Stomach smooth muscle (tissue), 2 donors: Measurements from ENCODE around the gene GBX1.

Source experiments
- H3K27ac ChIP-seq: one replicate; pipeline ENCODE4 v1.7.0; 2013; ENCODE audit warnings: mild to moderate bottlenecking, low read length, inconsistent platforms
- H3K27me3 ChIP-seq, 2 donors: one replicate each; pipeline ENCODE4 v1.7.0; 2013; ENCODE audit warnings: low read length in 2 of 2; ENCODE audit not compliant: insufficient read depth in 2 of 2, control insufficient read depth in 1 of 2
- H3K36me3 ChIP-seq, 2 donors: one replicate each; pipeline ENCODE4 v1.7.0; 2013; ENCODE audit warnings: low read length in 2 of 2; ENCODE audit not compliant: control insufficient read depth in 2 of 2, insufficient read depth in 2 of 2
- H3K4me1 ChIP-seq: one replicate; pipeline ENCODE4 v1.7.0; 2013; ENCODE audit warnings: low read length; ENCODE audit not compliant: control insufficient read depth, insufficient read depth
- H3K4me3 ChIP-seq, 2 donors: one replicate each; pipeline ENCODE4 v1.7.0; 2013; ENCODE audit warnings: low read length in 2 of 2
- H3K9ac ChIP-seq, 2 donors: one replicate each; pipeline ENCODE4 v1.7.0; 2013; ENCODE audit warnings: low read length in 2 of 2, mild to moderate bottlenecking in 1 of 2
- H3K9me3 ChIP-seq, 2 donors: one replicate each; pipeline ENCODE4 v1.7.0; 2013; ENCODE audit warnings: low read length in 2 of 2; ENCODE audit not compliant: control insufficient read depth in 2 of 2
- donor health status: healthy.
- donor health status: Pancreatic carcinoma.

Gene GBX1

DNA sequence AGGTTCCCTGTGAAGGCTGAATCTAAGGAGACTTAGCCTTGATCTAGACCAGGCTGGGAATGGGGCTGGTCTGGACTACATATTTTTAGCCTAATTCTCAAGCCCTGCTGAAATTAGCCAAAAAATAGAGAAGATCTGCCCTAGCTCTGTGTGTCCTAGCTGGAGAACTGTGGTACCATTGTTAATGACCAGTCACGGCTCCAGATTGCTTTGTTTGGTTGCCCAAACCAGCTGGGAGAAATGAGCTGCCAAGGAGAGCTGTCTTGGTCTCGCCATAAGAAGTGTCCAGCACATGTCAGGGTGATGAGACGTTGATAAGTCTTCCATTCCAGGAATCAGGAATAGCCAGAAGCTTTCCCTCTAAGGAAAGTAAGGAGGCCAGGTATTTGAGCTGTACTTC is 20.7 kb downstream of the GBX1 start:
- Histone ChIP-seq H3K9ac (no peak overlapping the region), H3K36me3 (peaks cover 18 to 21% of the 10 kb centered on the region in 2 donors), H3K27ac (no peak overlapping the region)

GRCh38 chr7:151144387-151144786 is 23.1 kb downstream of the GBX1 start:
- Histone ChIP-seq H3K4me1 (peaks cover 2% of the 10 kb centered on the region), H3K27me3 (peaks cover 3 to 7% of the 10 kb centered on the region in 2 donors), H3K9me3 (no peaks in the 10 kb centered on the region), H3K9ac (no peak overlapping the region), H3K36me3 (peaks cover 32 to 38% of the 10 kb centered on the region in 2 donors), H3K4me3 (no peak overlapping the region), H3K27ac (no peak overlapping the region)

More for the DNA sequence above, 20.7 kb downstream of the GBX1 start:
- Histone ChIP-seq H3K27me3 (peaks cover 19 to 21% of the 10 kb centered on the region in 2 donors), H3K4me3 (no peak overlapping the region), H3K4me1 (peaks cover 2% of the 10 kb centered on the region), H3K9me3 (no peaks in the 10 kb centered on the region)

GRCh38 chr7:151143261-151144015 is 24.1 kb downstream of the GBX1 start:
- peaks cover 2% of the 10 kb centered on the region for H3K4me1 ChIP-seq
- H3K9me3 ChIP-seq: no peaks in the 10 kb centered on the region
- no peak overlapping the region for H3K27ac ChIP-seq
- peaks cover 32 to 38% of the 10 kb centered on the region in 2 donors for H3K36me3 ChIP-seq
- peaks cover 0 to 2% of the 10 kb centered on the region in 2 donors for H3K27me3 ChIP-seq
- H3K9ac ChIP-seq: no peak overlapping the region
- H3K4me3 ChIP-seq: no peak overlapping the region

- Histone ChIP-seq H3K9me3 (no peaks in the 10 kb centered on the region), H3K27me3 (no peaks in the 10 kb centered on the region), H3K4me3 (no peak overlapping the region), H3K36me3 (peaks cover 32 to 38% of the 10 kb centered on the region in 2 donors), H3K4me1 (no peaks in the 10 kb centered on the region), H3K27ac (no peak overlapping the region), H3K9ac (no peak overlapping the region)
These were observed 24.8 kb downstream of the GBX1 start for GRCh38 chr7:151142686-151143040.

GRCh38 chr7:151141855-151142685 is 25.4 kb downstream of the GBX1 start:
- Histone ChIP-seq H3K27ac (no peak overlapping the region), H3K4me1 (no peaks in the 10 kb centered on the region), H3K27me3 (no peaks in the 10 kb centered on the region), H3K9ac (no peak overlapping the region), H3K4me3 (no peak overlapping the region), H3K9me3 (no peaks in the 10 kb centered on the region), H3K36me3 (peaks cover 32 to 38% of the 10 kb centered on the region in 2 donors)

- H3K9ac ChIP-seq: no peak overlapping the region
- H3K36me3 ChIP-seq: peaks cover 32 to 43% of the 10 kb centered on the region in 2 donors
- H3K9me3 ChIP-seq: no peaks in the 10 kb centered on the region
- no peak overlapping the region for H3K27ac ChIP-seq
- no peaks in the 10 kb centered on the region for H3K27me3 ChIP-seq
- no peaks in the 10 kb centered on the region for H3K4me1 ChIP-seq
- H3K4me3 ChIP-seq: no peak overlapping the region
These were observed 26.1 kb downstream of the GBX1 start for GRCh38 chr7:151141311-151141854.

DNA sequence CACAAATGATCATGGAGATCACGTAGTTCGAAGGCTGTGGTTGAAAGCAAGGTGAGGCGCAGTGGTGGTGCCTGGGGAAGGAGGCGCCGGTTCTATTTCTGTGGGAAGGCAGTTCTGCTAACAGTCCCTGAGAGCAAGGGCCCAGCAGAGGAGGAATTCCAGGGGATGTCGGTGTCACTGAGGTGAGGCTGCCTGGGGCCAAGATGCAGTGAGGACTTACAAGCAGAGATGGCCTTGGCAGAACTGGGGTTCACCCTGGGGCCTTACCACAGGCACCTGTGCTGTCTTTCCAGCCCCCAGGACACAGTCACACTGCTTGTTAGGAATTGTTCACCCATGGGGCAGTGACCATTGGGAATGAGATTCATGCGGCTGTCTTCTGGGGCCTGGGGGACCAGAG is 26.7 kb downstream of the GBX1 start:
- no peak overlapping the region for H3K27ac ChIP-seq
- peaks cover 33 to 44% of the 10 kb centered on the region in 2 donors for H3K36me3 ChIP-seq
- no peaks in the 10 kb centered on the region for H3K27me3 ChIP-seq
- H3K4me1 ChIP-seq: no peaks in the 10 kb centered on the region
- no peak overlapping the region for H3K9ac ChIP-seq
- no peak overlapping the region for H3K4me3 ChIP-seq
- H3K9me3 ChIP-seq: no peaks in the 10 kb centered on the region

GRCh38 chr7:151139791-151140190 is 27.7 kb downstream of the GBX1 start:
- no peak overlapping the region for H3K4me3 ChIP-seq
- no peaks in the 10 kb centered on the region for H3K4me1 ChIP-seq
- peaks cover 43 to 51% of the 10 kb centered on the region in 2 donors for H3K36me3 ChIP-seq

GRCh38 chr7:151139071-151139790 is 28.3 kb downstream of the GBX1 start:
- Histone ChIP-seq H3K27ac (no peak overlapping the region), H3K4me1 (no peaks in the 10 kb centered on the region), H3K9me3 (no peaks in the 10 kb centered on the region), H3K9ac (no peak overlapping the region), H3K36me3 (peaks cover 45 to 57% of the 10 kb centered on the region in 2 donors), H3K27me3 (no peaks in the 10 kb centered on the region), H3K4me3 (no peak overlapping the region)

More at GRCh38 chr7:151139791-151140190, 27.7 kb downstream of the GBX1 start:
- Histone ChIP-seq H3K9ac (no peak overlapping the region), H3K9me3 (no peaks in the 10 kb centered on the region), H3K27me3 (no peaks in the 10 kb centered on the region), H3K27ac (no peak overlapping the region)

- Histone ChIP-seq H3K27me3 (no peaks in the 10 kb centered on the region), H3K27ac (no peak overlapping the region), H3K9me3 (no peaks in the 10 kb centered on the region), H3K4me1 (no peaks in the 10 kb centered on the region), H3K9ac (no peak overlapping the region), H3K36me3 (peaks cover 37 to 55% of the 10 kb centered on the region in 2 donors), H3K4me3 (no peak overlapping the region)
These were observed 29.2 kb downstream of the GBX1 start for GRCh38 chr7:151138153-151138851.
